Measurements from ENCODE around the gene RAB11FIP4.

Gene RAB11FIP4

DNA sequence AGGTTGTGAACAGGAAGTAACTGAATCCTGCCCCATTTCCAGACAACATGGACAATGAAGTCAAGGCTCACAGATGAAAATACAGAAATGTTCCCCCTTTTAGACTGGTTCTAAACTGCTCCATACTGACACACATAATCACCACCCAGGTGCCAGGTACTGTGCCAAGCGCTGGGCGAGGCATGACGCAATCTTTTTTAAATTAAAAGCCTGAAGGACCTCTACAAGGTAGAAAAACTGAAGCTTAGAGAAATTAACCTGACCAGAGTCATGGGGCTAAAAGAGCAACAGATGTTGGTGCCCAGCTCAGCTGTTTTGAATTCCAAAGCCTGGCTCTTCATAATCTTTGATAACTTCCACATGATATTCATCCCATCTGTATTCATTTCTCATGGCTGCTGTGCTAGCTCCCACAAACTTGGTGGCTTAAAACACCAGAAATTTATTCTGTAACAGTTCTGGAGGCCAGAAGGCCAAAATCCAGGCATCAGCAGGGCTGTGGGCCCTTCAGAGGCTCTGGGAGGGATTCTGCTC, 4.9 kb upstream of the RAB11FIP4 start:
- no peak for DNase-seq

GRCh38 chr17:31387438-31387837, 4.0 kb upstream of the RAB11FIP4 start:
- DNase-seq, result no peak

DNA sequence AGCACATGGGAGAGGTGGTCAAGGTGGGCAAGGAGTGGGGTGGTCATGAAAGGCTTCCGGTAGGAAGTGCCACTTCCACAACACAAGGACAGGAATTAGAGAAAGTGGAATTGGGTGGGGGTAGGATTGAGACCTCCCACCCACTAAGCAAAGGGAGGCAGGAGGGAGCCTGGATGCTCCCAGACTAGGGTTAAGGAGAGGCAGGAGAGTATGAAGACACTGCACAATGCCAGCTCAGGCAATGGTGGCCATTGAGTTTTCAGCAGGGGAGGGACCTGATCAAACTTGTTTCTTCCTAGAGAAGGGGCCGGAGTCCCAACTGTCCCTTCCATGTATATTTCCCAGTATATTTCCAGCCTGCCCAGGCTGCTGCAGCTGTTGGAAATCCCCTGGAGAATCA, 3.1 kb upstream of the RAB11FIP4 start:
- no peak for DNase-seq

DNA sequence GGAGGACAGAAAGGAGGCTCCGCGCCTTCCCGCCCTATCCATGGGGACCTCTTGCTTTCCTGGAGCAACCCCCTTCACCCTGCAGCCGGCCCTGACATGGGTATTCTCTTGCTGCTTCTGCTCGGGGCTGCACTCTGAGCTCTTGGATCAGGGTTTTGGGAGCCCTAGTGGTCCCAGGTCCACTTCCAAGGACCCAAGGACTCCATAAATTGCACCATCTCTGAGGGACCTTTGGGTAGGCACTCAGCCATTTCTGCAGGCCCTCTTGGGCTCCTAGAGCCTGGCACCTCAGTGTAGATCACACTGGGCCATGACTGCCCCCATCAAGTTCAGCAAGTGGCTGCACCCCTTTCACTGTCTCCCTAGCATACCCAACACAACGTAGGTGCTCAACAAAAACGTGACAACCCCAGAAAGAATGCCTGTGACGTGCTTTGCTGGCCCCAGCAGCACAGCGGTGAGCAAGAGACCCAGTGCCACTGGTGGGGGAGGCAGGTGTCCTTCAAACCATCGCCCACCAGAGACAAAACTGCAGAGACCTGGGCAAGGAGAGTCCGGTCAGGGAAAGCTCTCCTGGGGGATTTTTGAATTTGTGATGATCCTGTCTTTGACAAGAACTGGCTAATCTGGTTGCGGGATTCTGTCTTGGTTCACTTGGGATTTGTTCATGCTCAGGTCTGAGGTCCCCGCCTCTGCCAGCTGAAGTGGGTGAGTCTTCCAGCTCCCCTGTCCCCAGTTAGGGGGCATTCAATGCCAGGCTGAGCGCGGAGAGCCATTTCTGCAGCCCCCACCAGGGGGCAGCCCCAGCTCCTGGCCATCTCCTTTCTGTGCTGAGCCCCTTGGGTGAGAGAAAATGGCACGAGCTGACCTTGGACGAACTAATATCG, 2.5 kb upstream of the RAB11FIP4 start:
- peak; percentile 14 to 15 for DNase-seq

DNA sequence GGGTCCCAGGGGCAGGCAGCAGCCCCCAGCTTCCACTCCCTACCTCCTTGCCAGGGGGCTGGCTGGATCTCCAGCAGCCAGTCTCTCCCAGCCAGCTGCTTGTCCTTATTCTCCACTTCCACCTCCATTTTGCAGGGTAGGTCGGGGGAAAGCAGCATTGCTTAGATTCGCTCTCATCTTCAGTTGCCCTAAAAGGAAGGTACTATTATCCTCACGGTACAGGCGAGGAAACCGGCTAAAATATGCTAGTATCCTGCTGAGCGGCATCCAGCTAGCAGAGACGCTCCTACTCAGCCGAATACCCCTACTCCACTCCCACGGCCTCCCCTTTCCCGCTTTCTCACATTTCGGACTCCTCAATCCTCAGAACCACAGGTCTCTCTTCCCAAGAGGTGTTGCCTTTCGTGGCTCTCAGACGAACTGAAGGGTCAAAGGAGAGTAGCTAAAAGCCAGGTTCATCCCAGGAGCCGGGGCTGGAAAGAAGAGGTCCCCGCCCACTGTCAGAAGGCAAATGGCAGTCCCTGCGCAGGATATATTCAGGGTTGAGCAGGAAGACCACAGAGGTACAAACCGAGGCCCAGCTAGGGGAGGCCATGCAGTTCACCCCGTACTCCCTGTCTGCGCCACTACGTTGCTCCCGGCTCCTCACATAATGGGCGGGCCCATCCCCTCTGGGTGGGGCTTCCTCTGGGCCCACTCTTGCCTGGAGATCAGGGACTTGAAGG, 1.7 kb upstream of the RAB11FIP4 start:
- DNase-seq, result no peak

DNA sequence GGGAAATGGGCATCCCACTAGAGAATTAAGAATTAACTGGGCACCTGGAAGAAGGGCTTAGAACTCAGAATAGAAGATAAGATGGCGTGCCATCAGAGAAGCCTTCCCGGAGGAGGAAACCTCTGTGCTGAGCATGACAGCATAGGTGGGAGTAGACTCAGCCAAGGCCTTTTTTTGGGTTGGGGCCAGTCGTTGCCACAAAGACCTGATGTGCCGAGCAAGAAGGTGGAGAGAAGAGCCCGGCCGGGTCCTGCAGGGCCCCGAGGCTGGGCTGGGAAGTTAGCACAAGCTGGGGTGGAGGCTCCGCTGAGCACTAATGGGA, 1.1 kb upstream of the RAB11FIP4 start:
- DNase-seq, result no peak

DNA sequence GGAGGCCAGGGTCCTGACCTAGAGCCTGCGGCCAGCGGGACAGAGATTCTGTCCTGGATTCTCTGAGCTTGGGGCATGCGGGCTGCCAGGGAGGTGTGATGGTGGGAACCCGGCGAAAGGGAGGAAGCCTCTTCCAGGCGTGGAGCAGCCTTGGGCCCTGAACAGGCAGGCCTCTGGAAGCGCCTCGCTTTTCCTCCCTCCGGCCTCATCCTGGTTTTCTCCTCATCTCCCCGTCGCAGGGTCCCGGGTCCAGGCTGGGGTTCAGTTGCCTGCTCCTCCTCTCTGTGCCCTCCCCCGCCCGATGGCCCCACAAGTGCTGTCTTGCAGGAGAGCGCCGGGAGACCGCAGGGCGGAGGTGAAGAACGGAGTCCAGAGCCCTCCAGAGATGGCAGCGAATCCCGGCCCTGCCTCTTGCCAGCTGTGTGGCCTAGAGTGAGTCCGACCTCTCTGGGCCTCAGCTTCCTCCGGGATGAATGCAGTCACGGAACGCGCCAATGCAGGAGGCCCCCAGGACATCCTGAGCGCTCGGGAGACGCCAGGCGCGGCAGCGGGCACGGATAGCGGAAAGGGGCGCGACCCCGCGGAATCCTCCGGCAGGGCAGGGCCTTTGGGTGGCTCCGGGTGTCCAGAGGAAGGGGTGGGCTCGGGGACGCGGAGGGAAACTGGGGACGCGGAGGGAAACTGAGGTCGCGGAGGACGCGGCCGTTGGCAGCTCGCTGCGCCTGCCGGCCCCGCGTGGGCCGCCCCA, 553 bp upstream of the RAB11FIP4 start:
- no peak for DNase-seq

GRCh38 chr17:31392002-31392855, 754 bp downstream of the RAB11FIP4 start:
- DNase-seq, result no peak

GRCh38 chr17:31392856-31393748, 1.6 kb downstream of the RAB11FIP4 start:
- DNase-seq, result no peak

GRCh38 chr17:31393749-31394146, 2.3 kb downstream of the RAB11FIP4 start:
- DNase-seq, result no peak

DNA sequence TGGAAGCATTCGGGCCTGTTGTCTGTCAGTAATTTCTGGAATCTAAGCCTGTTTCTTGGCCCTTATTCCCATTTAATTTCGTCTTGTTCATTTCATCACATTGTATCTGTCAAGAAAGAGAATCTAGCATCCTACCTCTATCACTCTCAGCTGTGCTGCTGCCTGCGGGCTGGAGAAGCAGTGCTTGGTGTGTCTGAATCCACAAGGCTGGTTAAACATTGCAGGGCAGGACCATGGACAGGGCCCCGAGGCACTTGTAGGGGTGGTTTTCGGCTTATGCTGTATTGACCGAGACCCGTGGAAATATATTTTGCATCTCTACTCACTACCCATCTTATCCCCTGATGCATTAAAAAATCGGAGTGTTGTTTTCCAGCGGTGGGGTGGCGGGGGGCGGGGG, 3.1 kb downstream of the RAB11FIP4 start:
- peak; percentile 33 to 67 for DNase-seq

GRCh38 chr17:31397256-31397939, 5.9 kb downstream of the RAB11FIP4 start:
- no peak for DNase-seq

DNA sequence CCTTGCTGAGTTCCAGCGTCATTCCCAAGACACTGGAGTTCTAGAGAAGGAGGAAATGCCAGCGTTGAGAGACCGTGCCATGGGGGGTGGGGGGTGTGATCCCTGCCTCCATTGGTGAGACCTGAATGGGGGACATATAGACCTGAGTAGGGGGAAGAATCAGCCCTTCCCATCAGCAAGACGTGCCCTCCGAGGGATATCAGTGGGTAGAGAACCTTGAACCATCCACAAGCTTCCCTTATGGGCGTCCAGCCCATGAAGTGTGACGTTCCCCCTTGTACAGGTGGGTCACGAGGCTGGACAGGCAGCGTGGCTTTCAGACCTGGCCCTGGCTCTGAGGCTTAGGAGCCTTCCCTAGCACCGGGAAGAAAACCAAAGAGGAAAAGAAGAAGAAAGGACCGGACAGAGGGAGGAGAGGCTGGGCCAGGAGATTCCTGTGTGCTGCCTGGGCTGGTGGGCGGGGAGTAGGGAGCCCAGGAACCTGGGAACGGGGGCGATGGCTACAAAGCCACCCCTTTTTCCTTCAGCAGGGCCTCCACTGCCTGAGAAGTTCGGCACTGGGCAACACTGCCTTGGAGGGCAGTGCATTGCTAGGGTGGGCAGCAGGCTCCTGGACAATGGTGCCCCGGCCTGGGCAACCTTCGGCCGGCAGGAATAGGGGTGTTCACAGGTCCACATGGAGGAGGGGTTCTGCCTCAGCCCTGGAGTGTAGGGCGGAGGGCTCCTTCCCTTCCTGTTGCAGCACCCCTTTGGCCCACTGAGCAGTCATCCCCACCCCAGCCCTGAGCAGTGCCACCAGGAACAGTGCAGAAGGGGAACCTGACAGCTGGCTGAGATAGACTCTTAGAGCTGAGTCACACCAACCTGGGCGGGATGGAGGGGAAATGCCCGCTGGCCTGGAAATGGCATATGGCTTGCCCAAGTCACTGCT, 7.2 kb downstream of the RAB11FIP4 start:
- DNase-seq, result peak; percentile 36 to 40

GRCh38 chr17:31400481-31400950, 9.0 kb downstream of the RAB11FIP4 start:
- DNase-seq, result no peak

GRCh38 chr17:31401456-31402254, 10.2 kb downstream of the RAB11FIP4 start:
- DNase-seq, result no peak

DNA sequence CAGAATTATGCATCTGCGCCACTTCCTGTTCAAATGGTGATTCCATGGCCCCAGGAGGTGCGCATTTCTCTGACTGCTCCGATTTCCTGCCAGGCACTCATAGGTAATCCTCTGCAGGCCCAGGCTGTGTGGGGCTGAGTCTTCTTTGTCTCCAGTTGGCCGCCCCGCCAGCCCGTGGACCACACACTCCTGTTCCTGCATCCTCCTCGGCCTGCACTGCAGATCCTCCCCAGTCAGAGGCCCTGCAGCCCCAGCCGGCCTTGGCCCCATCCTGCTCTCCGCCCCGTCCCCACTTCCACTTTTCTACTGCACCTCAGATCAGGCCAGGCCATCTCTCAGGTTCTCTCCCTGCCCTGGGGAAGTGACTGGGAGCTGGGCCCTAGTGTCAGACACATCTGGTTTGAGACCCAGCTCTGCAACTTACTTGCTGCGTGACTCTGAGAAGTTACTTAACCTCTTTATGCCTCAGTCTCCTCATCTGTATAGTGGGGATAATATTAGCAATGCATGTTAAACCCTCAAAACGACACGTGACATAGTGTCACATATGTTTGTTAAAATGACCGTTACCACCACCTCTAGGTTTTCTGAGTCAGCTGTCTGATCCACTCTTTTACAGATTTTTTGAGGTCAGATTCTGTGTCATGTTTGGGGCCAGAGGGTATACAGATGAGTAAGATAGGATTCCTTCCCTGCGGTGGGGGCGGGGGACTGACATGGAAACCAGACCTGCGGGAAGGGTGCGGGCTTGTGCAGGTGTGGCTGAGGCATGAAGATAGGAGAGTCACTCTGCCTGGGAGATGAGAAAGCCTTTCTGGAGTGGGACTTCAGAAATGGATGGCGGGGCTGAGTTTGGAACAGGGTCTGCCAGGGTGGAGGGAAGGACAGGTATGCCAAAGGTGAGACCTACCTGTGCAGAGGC, 12.8 kb downstream of the RAB11FIP4 start:
- no peak for DNase-seq

GRCh38 chr17:31405890-31406371, 14.5 kb downstream of the RAB11FIP4 start:
- no peak for DNase-seq

Measured in inflammatory macrophage (primary cell).